ENCODE measurements around the gene MESP2. TPM values are rescaled to one million over a fixed set of nuclear protein-coding genes. Genes with fewer than 3 reads are reported as not detected.

Gene MESP2
- total and polyA plus RNA-seq, 2 of the 13 experiments (the other 11 are each of a cell fraction or from before 2014, with no cell fraction given) = not detected

GRCh38 chr15:89809093-89809786 is 33.1 kb downstream of the MESP2 start (continued):
- TF ChIP-seq ZNF780A (CRISPR knock-in tag; IDR thresholded peaks at IDR 0.05) = no peak
- TF ChIP-seq SP1 (IDR thresholded peaks at IDR 0.05) = no peak
- no peak for TF ChIP-seq SP1 (CRISPR knock-in tag; IDR thresholded peaks at IDR 0.05)
- TF ChIP-seq ZNF142 (CRISPR knock-in tag; IDR thresholded peaks at IDR 0.05) = no peak
- no peak for TF ChIP-seq ZNF230 (CRISPR knock-in tag; IDR thresholded peaks at IDR 0.05)
- TF ChIP-seq THAP9 (CRISPR knock-in tag; IDR thresholded peaks at IDR 0.05; ENCODE audit: borderline replicate concordance) = no peak; the same call in 1 of the 2 replicates
- peak; percentile 81 for TF ChIP-seq RERE (CRISPR knock-in tag; IDR thresholded peaks at IDR 0.05; ENCODE audit: low read depth)
- TF ChIP-seq RAD21 (CRISPR knock-in tag; IDR thresholded peaks at IDR 0.05) = no peak
- TF ChIP-seq GRHL1 (CRISPR knock-in tag; conservative IDR thresholded peaks at IDR 0.05) = no peak
- no peak for TF ChIP-seq IKZF1 (IDR thresholded peaks at IDR 0.05)
- peak; percentile 83 for TF ChIP-seq GFI1 (CRISPR knock-in tag; IDR thresholded peaks at IDR 0.05; ENCODE audit: borderline replicate concordance)
- peak; percentile 63 for TF ChIP-seq POLR2G (IDR thresholded peaks at IDR 0.05; ENCODE audit: low read depth, low read length)
- TF ChIP-seq SIN3A (IDR thresholded peaks at IDR 0.05; ENCODE audit: borderline replicate concordance, low read depth, low read length) = no peak
